ENCODE data around the gene LGALS8. TPM values are rescaled to one million over a fixed set of nuclear protein-coding genes. Genes with fewer than 3 reads are reported as not detected.

The LGALS8 gene
- polyA plus RNA-seq, 2 of the 4 experiments (the other 2 are of a cell fraction): 32.3 to 61.3 TPM

- ChIA-PET CTCF (interaction anchor here (0.6 to 1.8 kb wide), 4 partner anchors 9 to 1055 kb away, joined by 3 to 5 read pairs (median 4); no protein-coding TSS in a partner anchor), POLR2A (no interaction called here)
- H3K4me1 ChIP-seq: no peaks in the 10 kb centered on the region
- WGBS (ENCODE audit: missing lambda C conversion rate): 77% methylated on average over 13 of the region's 13 CpGs
- DNase-seq (ENCODE audit: low read depth in 1 of 2, low spot score in 1 of 2) (no peak), ATAC-seq (no peak), FAIRE-seq (no peak)
- no peak overlapping the region for H3K4me3 ChIP-seq
- no peak overlapping the region for H3K4me2 ChIP-seq
- TF ChIP-seq RNF2 (IDR thresholded peaks at IDR 0.05; ENCODE audit: borderline replicate concordance, low read depth) (no peak), HOXA7 (CRISPR knock-in tag; IDR thresholded peaks at IDR 0.05) (0 out of 2 replicates have a peak, but pooled peaks have one; percentile 21)
- H3K9me3 ChIP-seq: no peaks in the 10 kb centered on the region
- H3K27ac ChIP-seq: no peak overlapping the region
These were observed 27.4 kb downstream of the LGALS8 start for GRCh38 chr1:236550961-236551851.

- DNase-seq (ENCODE audit: low read depth in 1 of 2, low spot score in 1 of 2) (no peak), FAIRE-seq (no peak), ATAC-seq (no peak)
- no peak overlapping the region for H3K27ac ChIP-seq
- ChIA-PET CTCF (interaction anchor here (1.0 kb wide), 1 partner anchor 11 kb away, joined by 3 read pairs; no protein-coding TSS in a partner anchor), POLR2A (no interaction called here)
- H3K4me3 ChIP-seq: no peak overlapping the region
- no peak overlapping the region for H3K4me2 ChIP-seq
- WGBS (ENCODE audit: missing lambda C conversion rate): 71% methylated on average over 6 of the region's 6 CpGs
- no peaks in the 10 kb centered on the region for H3K4me1 ChIP-seq
- TF ChIP-seq FOXS1 (CRISPR knock-in tag; IDR thresholded peaks at IDR 0.05) (no peak), KDM1A (IDR thresholded peaks at IDR 0.05; ENCODE audit: low read depth) (no peak), HES2 (IDR thresholded peaks at IDR 0.05) (no peak), HMGXB4 (CRISPR knock-in tag; IDR thresholded peaks at IDR 0.05; ENCODE audit: borderline replicate concordance) (no peak), NPAS2 (CRISPR knock-in tag; IDR thresholded peaks at IDR 0.05; ENCODE audit: borderline replicate concordance) (no peak), ZSCAN20 (CRISPR knock-in tag; IDR thresholded peaks at IDR 0.05) (no peak), CHD4 (IDR thresholded peaks at IDR 0.05; ENCODE audit: borderline replicate concordance) (no peak)
- H3K9me3 ChIP-seq: no peaks in the 10 kb centered on the region
These were observed 28.3 kb downstream of the LGALS8 start for GRCh38 chr1:236552096-236552495.

GRCh38 chr1:236552901-236553300 is 29.1 kb downstream of the LGALS8 start:
- Histone ChIP-seq H3K4me2 (no peak overlapping the region), H3K4me1 (no peaks in the 10 kb centered on the region), H3K27ac (no peak overlapping the region), H3K4me3 (no peak overlapping the region), H3K9me3 (no peaks in the 10 kb centered on the region)
- 2% methylated on average over 1 of the region's 1 CpG for WGBS (ENCODE audit: missing lambda C conversion rate)
- no peak for TF ChIP-seq JUN (IDR thresholded peaks at IDR 0.05)
- POLR2A ChIA-PET: no interaction called here
- CTCF ChIA-PET: no interaction called here
- FAIRE-seq: no peak
- no peak for ATAC-seq
- no peak for DNase-seq (ENCODE audit: low read depth in 1 of 2, low spot score in 1 of 2)

- H3K4me2 ChIP-seq: no peak overlapping the region
- ATAC-seq: no peak; a peak in 1 of 6 replicates
- no peak overlapping the region for H3K27ac ChIP-seq
- no peaks in the 10 kb centered on the region for H3K9me3 ChIP-seq
- H3K4me1 ChIP-seq: no peaks in the 10 kb centered on the region
- ChIA-PET CTCF (interaction anchor here (1.7 kb wide), 1 partner anchor 450 kb away, joined by 4 read pairs; no protein-coding TSS in a partner anchor), POLR2A (no interaction called here)
- 73% methylated on average over 8 of the region's 8 CpGs for WGBS (ENCODE audit: missing lambda C conversion rate)
- H3K4me3 ChIP-seq: no peak overlapping the region
- DNase-seq (ENCODE audit: low read depth in 1 of 2, low spot score in 1 of 2): no peak
- no peak for FAIRE-seq
- no peak for TF ChIP-seq PHF8 (IDR thresholded peaks at IDR 0.05; ENCODE audit: borderline replicate concordance, low read depth)
- no peak for TF ChIP-seq HOXB5 (CRISPR knock-in tag; IDR thresholded peaks at IDR 0.05)
- TF ChIP-seq CBX8 (IDR thresholded peaks at IDR 0.05): no peak
- TF ChIP-seq EP300 (IDR thresholded peaks at IDR 0.05): no peak
- no peak for TF ChIP-seq ELK1 (IDR thresholded peaks at IDR 0.05; ENCODE audit: low read depth, low read length)
- no peak for TF ChIP-seq HES2 (IDR thresholded peaks at IDR 0.05)
- no peak for TF ChIP-seq CHD4 (IDR thresholded peaks at IDR 0.05; ENCODE audit: borderline replicate concordance)
- no peak for TF ChIP-seq ZC3H11A (IDR thresholded peaks at IDR 0.05)
- TF ChIP-seq USF2 (IDR thresholded peaks at IDR 0.05): no peak
- TF ChIP-seq FOSB (CRISPR knock-in tag; IDR thresholded peaks at IDR 0.05): no peak
- no peak for TF ChIP-seq EHMT2 (IDR thresholded peaks at IDR 0.05; ENCODE audit: low read depth)
- no peak for TF ChIP-seq MAX (IDR thresholded peaks at IDR 0.05)
- TF ChIP-seq ZFP36 (IDR thresholded peaks at IDR 0.05; ENCODE audit: borderline replicate concordance, partially characterized antibody): no peak
- TF ChIP-seq ESRRA (IDR thresholded peaks at IDR 0.05; ENCODE audit: borderline replicate concordance, low read length): no peak
- TF ChIP-seq POLR2AphosphoS2 (conservative IDR thresholded peaks at IDR 0.05; ENCODE audit: low read length): no peak
- TF ChIP-seq RFX5 (IDR thresholded peaks at IDR 0.05): no peak
- no peak for TF ChIP-seq BHLHE40 (IDR thresholded peaks at IDR 0.05; ENCODE audit: low read depth, low read length)
- TF ChIP-seq SMC3 (IDR thresholded peaks at IDR 0.05): no peak
These were observed 29.6 kb downstream of the LGALS8 start for GRCh38 chr1:236553370-236553769.

All from A549 (cell line).